NCI-H526 (cell line): ENCODE data around the gene SPRED3.

Experiments used
- DNase-seq, 2 experiments: peaks; one replicate each; lab custom pipeline; 2025; lab: John Stamatoyannopoulos, UW

Gene SPRED3

GRCh38 chr19:38373907-38374331 lies 14.6 kb upstream of the SPRED3 start:
- no peak for DNase-seq

- DNase-seq = peak; percentile 99 to 100
Observed at GRCh38 chr19:38374332-38375097, 14.0 kb upstream of the SPRED3 start, which contains the start of gene PSMD8. Gene PSMD8 (plus strand): TSS chr19:38374571. CDS start chr19:38374602, 31 bp downstream.

GRCh38 chr19:38375098-38375493 lies 13.4 kb upstream of the SPRED3 start:
- no peak for DNase-seq

- DNase-seq = no peak
Observed at GRCh38 chr19:38375748-38376147, 12.7 kb upstream of the SPRED3 start.

- no peak for DNase-seq
Observed at GRCh38 chr19:38376576-38376975, 11.9 kb upstream of the SPRED3 start.

- no peak for DNase-seq
Observed at GRCh38 chr19:38377052-38377451, 11.4 kb upstream of the SPRED3 start.

- no peak for DNase-seq
Observed at GRCh38 chr19:38378866-38379265, 9.6 kb upstream of the SPRED3 start.

- DNase-seq = no peak
Observed at GRCh38 chr19:38381138-38381537, 7.4 kb upstream of the SPRED3 start.

- no peak for DNase-seq
Observed at GRCh38 chr19:38383184-38383583, 5.3 kb upstream of the SPRED3 start.

- no peak for DNase-seq
Observed at GRCh38 chr19:38383743-38384142, 4.8 kb upstream of the SPRED3 start.

GRCh38 chr19:38384209-38385027 lies 4.1 kb upstream of the SPRED3 start:
- peak in 1 of 2 experiments; percentile 37 for DNase-seq

GRCh38 chr19:38385057-38385803 lies 3.3 kb upstream of the SPRED3 start:
- no peak for DNase-seq

GRCh38 chr19:38385804-38386257 lies 2.7 kb upstream of the SPRED3 start:
- no peak for DNase-seq

GRCh38 chr19:38386300-38386970 lies 2.1 kb upstream of the SPRED3 start:
- peak in 1 of 2 experiments; percentile 43 for DNase-seq

GRCh38 chr19:38386971-38387549 lies 1.4 kb upstream of the SPRED3 start:
- DNase-seq = no peak

GRCh38 chr19:38387550-38388348 lies 748 bp upstream of the SPRED3 start, which contains the start of gene GGN:
Gene GGN (minus strand): TSS chr19:38388034. CDS start chr19:38387261, 773 bp downstream.
- peak; percentile 82 to 95 for DNase-seq

GRCh38 chr19:38389101-38389925 lies 816 bp downstream of the SPRED3 start:
- DNase-seq = peak in 1 of 2 experiments; percentile 59

GRCh38 chr19:38389957-38390924 lies 1.7 kb downstream of the SPRED3 start:
- DNase-seq = no peak
